NK-92 (cell line): ENCODE data around the gene GPATCH11.

ENCODE experiments used
- DNase-seq: peaks from one replicate; lab custom pipeline; 2025; ENCODE audit not compliant: unreplicated experiment; lab: John Stamatoyannopoulos, UW

The GPATCH11 gene

DNA sequence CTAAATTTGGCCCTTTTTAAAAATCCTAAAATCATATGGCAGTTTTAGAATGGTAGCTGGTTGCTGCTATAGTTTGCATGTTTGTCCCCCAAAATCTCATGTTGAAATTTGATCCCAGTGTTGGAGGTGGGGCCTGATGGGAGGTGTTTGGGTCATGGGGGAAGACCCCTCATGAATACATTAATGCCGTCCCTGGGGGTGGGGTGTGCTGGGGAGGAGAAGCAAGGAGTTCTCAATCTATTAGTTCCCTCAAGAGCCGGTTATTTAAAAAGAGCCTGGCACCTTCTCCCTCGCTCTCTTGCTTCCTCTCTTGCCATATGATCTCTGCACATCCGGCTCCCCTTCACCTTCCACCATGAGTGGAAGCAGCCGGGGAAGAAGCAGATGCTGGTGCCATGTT is 20.8 kb downstream of the GPATCH11 start:
- no peak for DNase-seq

GRCh38 chr2:37109523-37109922 is 25.2 kb downstream of the GPATCH11 start:
- DNase-seq, result no peak

DNA sequence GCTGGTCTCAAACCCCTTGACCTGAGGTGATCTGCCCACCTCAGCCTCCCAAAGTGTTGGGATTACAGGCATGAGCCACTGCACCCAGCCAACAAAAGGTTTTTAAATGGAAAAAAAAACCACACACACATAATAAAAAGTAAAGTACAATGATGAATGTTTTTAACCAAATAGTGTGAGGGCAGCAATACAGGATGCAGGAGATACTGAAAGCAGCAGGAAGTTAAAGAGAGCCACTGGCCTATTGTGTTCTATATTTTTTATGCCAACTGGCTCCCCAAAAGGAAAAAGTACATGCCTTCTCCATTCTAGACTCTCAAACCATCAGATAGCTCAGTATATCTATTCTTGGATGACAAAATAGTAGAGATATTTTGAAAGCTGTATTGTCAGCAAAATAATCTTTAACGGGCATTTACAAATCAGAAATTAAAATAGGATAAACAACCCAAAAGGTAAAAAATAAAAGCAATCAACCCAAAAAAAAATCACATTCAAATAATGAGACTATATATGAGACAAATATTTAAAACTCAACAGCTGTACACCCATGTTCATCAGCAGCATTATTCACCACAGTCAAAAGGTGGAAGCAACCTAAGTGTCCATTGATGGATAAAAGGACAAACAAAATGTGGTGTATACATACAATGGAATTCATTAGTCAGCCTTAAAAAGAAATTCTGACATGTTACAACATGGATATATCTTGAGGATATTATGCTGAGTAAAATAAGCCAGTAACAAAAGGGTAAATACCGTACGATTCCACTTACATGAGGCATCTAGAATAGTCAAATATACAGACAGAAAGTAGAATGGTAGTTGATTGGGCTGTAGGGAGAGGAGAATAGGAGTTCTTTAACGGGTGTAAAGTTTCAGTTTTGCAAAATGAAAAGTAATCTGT is 26.2 kb downstream of the GPATCH11 start:
- no peak for DNase-seq

DNA sequence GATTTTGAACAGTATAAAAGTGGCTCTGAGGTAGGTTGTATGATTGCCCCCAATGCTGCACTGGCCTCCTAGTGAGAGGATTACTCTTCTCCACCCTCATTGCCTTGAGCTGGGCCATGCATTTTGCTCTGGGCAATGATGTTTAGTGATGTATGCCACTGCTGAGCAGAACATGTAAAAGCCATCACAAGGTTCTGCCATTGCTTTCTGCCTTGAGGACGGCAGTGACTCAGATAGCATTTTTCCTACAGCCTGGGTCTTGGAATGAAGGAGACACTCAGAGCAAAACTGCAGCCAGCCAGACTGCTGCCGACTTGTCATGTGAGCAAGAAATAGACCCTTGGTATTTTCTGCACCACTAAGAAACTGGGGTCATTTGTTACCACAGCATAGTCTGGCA is 27.6 kb downstream of the GPATCH11 start:
- no peak for DNase-seq

- DNase-seq, result no peak
These were observed 33.2 kb downstream of the GPATCH11 start for GRCh38 chr2:37117566-37117965.

DNA sequence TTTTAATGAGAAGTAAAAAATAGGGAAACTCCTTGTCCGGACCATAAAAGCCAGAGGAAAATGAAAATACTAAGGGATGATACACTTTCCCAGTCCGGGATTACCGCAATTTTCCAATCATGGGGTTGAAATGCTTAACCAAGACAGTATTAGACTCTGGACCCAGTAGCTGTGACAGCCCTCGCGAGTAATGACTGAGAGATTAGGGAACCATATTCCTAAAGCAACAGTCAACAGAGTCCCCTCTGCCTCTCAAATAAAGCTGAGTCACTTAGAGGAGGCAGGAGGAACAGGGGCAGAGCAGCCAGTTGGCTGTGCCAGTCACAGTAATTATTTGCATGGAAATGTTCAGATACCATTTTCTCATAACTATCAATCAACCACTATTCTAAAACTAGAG is 34.8 kb downstream of the GPATCH11 start:
- DNase-seq, result no peak

GRCh38 chr2:37125416-37125815 is 41.1 kb downstream of the GPATCH11 start:
- no peak for DNase-seq

GRCh38 chr2:37132914-37133313 is 48.6 kb downstream of the GPATCH11 start:
- no peak for DNase-seq

DNA sequence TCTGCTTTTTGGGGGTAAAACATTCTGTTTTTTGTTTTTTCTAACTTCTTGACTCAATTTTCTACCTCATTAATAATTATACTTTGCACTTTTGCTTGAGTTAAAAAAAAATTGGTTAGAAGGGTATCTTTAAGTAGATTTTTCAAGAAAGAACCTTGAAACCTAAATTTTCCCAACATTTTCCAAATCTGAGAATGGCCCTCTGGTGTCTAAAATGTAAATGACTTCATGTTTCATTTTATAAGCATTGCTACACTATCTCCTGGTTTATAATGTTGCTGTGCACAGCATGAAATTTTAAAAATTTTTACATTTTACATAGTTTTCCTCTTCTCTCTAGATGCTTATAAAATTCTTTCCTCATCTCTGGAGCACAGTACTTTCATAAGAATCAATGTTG is 58.2 kb downstream of the GPATCH11 start:
- no peak for DNase-seq

DNA sequence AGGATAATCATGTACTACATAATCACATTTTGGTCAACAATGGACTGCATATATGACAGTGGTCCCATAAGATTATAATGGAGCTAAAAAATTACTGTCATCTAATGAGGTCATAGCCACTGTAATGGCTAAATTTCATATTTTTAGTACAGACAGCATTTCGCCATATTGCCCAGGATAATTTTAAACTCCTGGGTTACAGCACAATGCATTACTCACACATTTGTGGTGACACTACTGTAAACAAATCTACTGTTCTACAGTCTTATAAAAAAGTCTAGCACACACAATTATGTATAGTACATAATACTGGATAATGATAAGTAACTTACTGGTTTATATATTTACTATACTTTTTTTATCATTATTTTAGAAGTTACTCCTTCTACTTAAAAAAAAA is 59.7 kb downstream of the GPATCH11 start:
- DNase-seq, result no peak

- no peak for DNase-seq
These were observed 61.7 kb downstream of the GPATCH11 start for GRCh38 chr2:37146062-37146461.

GRCh38 chr2:37148325-37148724 is 64.0 kb downstream of the GPATCH11 start:
- DNase-seq, result no peak
